Keratinocyte (primary cell): Measurements from ENCODE around the gene GPATCH4. TPM values are rescaled to one million over a fixed set of nuclear protein-coding genes. Genes with fewer than 3 reads are reported as not detected.

Source experiments
- DNase-seq: peaks from one replicate; pipeline ENCODE4 v3.0.0-alpha.2; 2011; ENCODE audit warnings: low read depth, missing footprints, low spot score
- FAIRE-seq: peaks from 2 replicates; lab custom pipeline; 2011; peaks lifted over from hg19 to GRCh38; lab: Jason Lieb, UNC
- H2AFZ ChIP-seq: 2 replicates; pipeline ENCODE4 v1.6.0; 2012; ENCODE audit warnings: low read length, control low read depth, inconsistent platforms; ENCODE audit not compliant: control insufficient read depth
- H3K27ac ChIP-seq: 2 replicates; pipeline ENCODE4 v1.5.1; 2011; ENCODE audit warnings: low read length; ENCODE audit not compliant: control insufficient read depth, insufficient read depth
- H3K27me3 ChIP-seq: 3 replicates; pipeline ENCODE4 v1.6.0; 2011; ENCODE audit warnings: low read length; ENCODE audit not compliant: control insufficient read depth, insufficient read depth; ENCODE audit errors: extremely low read depth
- H3K36me3 ChIP-seq, 2 experiments: 2 replicates in 1 of 2; 3 replicates in 1 of 2; pipeline ENCODE4 v1.5.1; 2011; ENCODE audit warnings: low read length in 2 of 2, mild to moderate bottlenecking in 1 of 2; ENCODE audit not compliant: control insufficient read depth in 2 of 2, insufficient read depth in 2 of 2; ENCODE audit errors: extremely low read depth in 1 of 2
- H3K4me1 ChIP-seq: 3 replicates; pipeline ENCODE4 v1.5.1; 2011; ENCODE audit warnings: low read length; ENCODE audit not compliant: control insufficient read depth, insufficient read depth; ENCODE audit errors: extremely low read depth
- H3K4me2 ChIP-seq: 3 replicates; pipeline ENCODE4 v1.6.0; 2011; ENCODE audit warnings: low read depth, low read length; ENCODE audit not compliant: control insufficient read depth, insufficient read depth; ENCODE audit errors: extremely low read depth
- H3K4me3 ChIP-seq, 3 experiments: fragments of 200-600 bp in 1 of 3; sonication (generic) in 1 of 3; 2 replicates in 2 of 3; 3 replicates in 1 of 3; pipeline ENCODE4 v1.5.1; 2011 to 2016; ENCODE audit warnings: low read length in 3 of 3, mild to moderate bottlenecking in 3 of 3, control low read depth in 2 of 3, inconsistent platforms in 1 of 3, low read depth in 1 of 3, mixed read lengths in 1 of 3, mixed run types in 1 of 3, moderate library complexity in 1 of 3; ENCODE audit not compliant: control insufficient read depth in 2 of 3, insufficient read depth in 2 of 3; ENCODE audit errors: extremely low read depth in 1 of 3
- H3K79me2 ChIP-seq: 2 replicates; pipeline ENCODE4 v1.6.0; 2012; ENCODE audit warnings: low read length; ENCODE audit not compliant: control insufficient read depth, insufficient read depth
- H3K9ac ChIP-seq: 3 replicates; pipeline ENCODE4 v1.6.0; 2011; ENCODE audit warnings: low read length; ENCODE audit not compliant: control insufficient read depth, insufficient read depth; ENCODE audit errors: extremely low read depth
- H3K9me1 ChIP-seq: 3 replicates; pipeline ENCODE4 v1.6.0; 2011; ENCODE audit warnings: low read length; ENCODE audit not compliant: control insufficient read depth, insufficient read depth; ENCODE audit errors: extremely low read depth
- H3K9me3 ChIP-seq: 2 replicates; pipeline ENCODE4 v1.5.1; 2012; ENCODE audit warnings: low read depth, low read length; ENCODE audit not compliant: control insufficient read depth
- H4K20me1 ChIP-seq: 3 replicates; pipeline ENCODE4 v1.6.0; 2011; ENCODE audit warnings: low read length; ENCODE audit not compliant: control insufficient read depth, insufficient read depth; ENCODE audit errors: extremely low read depth
- EZH2 ChIP-seq: IDR thresholded peaks from one replicate; pipeline ENCODE4 v1.6.1; 2012; ENCODE audit warnings: inconsistent platforms, mild to moderate bottlenecking, low read length, moderate library complexity
- dilution Hi-C: fragments of 300-500 bp; cut with MboI; formaldehyde crosslinking; loops from one replicate; pipeline ENCODE4 v1.7.0; 2020; ENCODE audit warnings: low sequenced_read_pairs; ENCODE audit not compliant: extremely low pct_ligation_motif_present
- polyA plus RNA-seq, 5 experiments: library from polyadenylated mRNA; depleted of rRNA in 3 of 5; stranded (reverse) in 3 of 5; stranded (forward) in 1 of 5; unstranded in 1 of 5; fragments of >200 nt; gene quantifications; 1 replicate in 1 of 5; 2 replicates in 3 of 5; 3 replicates in 1 of 5; pipeline versions ENCODE4 v1.2.1 to v1.2.3, GENCODE V29; 2011 to 2012; ENCODE audit warnings: missing spikeins in 2 of 5, low read depth in 1 of 5, low replicate concordance in 1 of 5
- TF ChIP-seq, protein P1 (sequence below), 3 experiments: IDR thresholded peaks in 1 of 3; conservative IDR thresholded peaks in 1 of 3; optimal IDR thresholded peaks in 1 of 3; 2 replicates in 2 of 3; 3 replicates in 1 of 3; pipeline versions ENCODE3 to v1.5.1; 2011; ENCODE audit warnings: low read length in 3 of 3, mild to moderate bottlenecking in 3 of 3, moderate library complexity in 2 of 3, control low read depth in 1 of 3, inconsistent platforms in 1 of 3; ENCODE audit not compliant: insufficient read depth in 2 of 3; ENCODE audit errors: extremely low read depth in 1 of 3

Gene GPATCH4
- polyA plus RNA-seq, 1 donor (not counting 4 experiments of a cell fraction or from before 2014, with no cell fraction given): 43.5 TPM

DNA sequence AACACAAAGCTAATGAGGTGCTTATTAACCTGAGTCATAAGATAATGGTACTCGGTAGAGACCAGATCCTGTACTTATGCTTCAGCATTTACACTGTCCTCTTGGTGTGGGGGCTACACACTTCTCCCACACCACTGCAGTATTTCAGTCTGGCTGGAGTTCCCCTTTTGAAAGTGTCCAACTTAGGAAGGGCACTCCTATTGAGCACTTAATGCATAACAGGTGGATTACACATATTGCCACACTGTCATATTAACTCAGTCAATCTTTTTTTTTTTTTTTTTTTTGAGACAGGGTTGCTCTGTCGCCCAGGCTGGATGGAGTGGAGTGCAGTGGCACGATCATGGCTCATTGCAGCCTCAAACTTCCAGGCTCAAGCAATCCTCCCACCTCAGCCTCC lies 1.5 kb downstream of the GPATCH4 start:
- Histone ChIP-seq H4K20me1 (no peaks in the 10 kb centered on the region), H3K27me3 (no peaks in the 10 kb centered on the region), H3K9ac (no peak overlapping the region), H3K9me1 (no peaks in the 10 kb centered on the region), H3K36me3 (peaks cover 32 to 34% of the 10 kb centered on the region in 2 experiments), H2AFZ (no peak overlapping the region), H3K9me3 (no peaks in the 10 kb centered on the region), H3K79me2 (peaks cover 25% of the 10 kb centered on the region), H3K4me1 (peaks cover 28% of the 10 kb centered on the region), H3K27ac (no peak overlapping the region), H3K4me3 (no peak overlapping the region), H3K4me2 (peak overlapping the region; percentile 97)
- dilution Hi-C loops: no loop called here
- TF ChIP-seq, protein P1, sequence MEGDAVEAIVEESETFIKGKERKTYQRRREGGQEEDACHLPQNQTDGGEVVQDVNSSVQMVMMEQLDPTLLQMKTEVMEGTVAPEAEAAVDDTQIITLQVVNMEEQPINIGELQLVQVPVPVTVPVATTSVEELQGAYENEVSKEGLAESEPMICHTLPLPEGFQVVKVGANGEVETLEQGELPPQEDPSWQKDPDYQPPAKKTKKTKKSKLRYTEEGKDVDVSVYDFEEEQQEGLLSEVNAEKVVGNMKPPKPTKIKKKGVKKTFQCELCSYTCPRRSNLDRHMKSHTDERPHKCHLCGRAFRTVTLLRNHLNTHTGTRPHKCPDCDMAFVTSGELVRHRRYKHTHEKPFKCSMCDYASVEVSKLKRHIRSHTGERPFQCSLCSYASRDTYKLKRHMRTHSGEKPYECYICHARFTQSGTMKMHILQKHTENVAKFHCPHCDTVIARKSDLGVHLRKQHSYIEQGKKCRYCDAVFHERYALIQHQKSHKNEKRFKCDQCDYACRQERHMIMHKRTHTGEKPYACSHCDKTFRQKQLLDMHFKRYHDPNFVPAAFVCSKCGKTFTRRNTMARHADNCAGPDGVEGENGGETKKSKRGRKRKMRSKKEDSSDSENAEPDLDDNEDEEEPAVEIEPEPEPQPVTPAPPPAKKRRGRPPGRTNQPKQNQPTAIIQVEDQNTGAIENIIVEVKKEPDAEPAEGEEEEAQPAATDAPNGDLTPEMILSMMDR (optimal IDR thresholded peaks at IDR 0.05 in 1 of 3, IDR thresholded peaks at IDR 0.05 in 1 of 3, conservative IDR thresholded peaks at IDR 0.05 in 1 of 3; ENCODE audit: extremely low read depth in 1 of 3, insufficient read depth in 2 of 3, low read length in 3 of 3): peak in 1 of 3 experiments; percentile 34
- TF ChIP-seq EZH2: no peak
- DNase-seq (no peak), FAIRE-seq (no peak)

DNA sequence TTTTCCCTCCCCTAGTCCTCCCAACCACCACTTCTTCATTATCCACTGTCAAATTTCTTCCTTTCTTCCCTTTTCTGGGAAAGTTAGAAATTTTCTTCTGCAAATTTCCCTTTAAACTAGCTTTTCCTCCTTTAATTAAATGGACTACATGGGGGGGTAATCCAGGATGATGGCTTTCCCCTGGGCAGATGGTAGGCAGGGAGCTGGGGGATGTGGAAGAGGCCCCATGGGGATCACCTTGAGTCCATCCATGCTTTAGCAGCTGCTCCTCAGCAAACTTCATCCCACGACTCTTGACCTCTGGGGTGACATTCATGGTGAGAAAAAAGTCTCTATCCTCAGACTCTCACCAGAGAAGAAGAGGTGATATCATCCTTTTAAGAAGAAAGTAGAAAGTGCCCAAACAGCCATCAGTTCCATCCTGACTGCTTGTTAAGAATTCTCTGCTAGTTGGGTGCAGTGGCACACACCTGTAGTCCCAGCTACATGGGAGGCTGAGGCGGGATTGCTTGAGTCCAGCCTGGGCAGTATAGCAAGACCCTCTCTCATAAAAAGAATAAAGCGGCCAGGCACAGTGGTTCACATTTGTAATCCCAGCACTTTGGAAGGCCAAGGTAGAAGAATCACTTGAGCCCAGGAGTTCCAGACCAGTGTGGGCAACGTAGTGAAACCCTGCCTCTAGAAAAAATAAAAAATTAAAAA lies 2.4 kb downstream of the GPATCH4 start:
- H4K20me1 ChIP-seq: no peaks in the 10 kb centered on the region
- DNase-seq (no peak), FAIRE-seq (no peak)
- H3K9me1 ChIP-seq: no peaks in the 10 kb centered on the region
- H3K4me2 ChIP-seq: no peak overlapping the region
- dilution Hi-C loops: no loop called here
- no peak for TF ChIP-seq EZH2
- TF ChIP-seq, protein P1 (optimal IDR thresholded peaks at IDR 0.05 in 1 of 3, IDR thresholded peaks at IDR 0.05 in 1 of 3, conservative IDR thresholded peaks at IDR 0.05 in 1 of 3; ENCODE audit: extremely low read depth in 1 of 3, insufficient read depth in 2 of 3, low read length in 3 of 3): no peak
- no peak overlapping the region for H3K27ac ChIP-seq
- H3K9me3 ChIP-seq: no peaks in the 10 kb centered on the region
- H3K4me3 ChIP-seq: no peak overlapping the region
- H3K4me1 ChIP-seq: peaks cover 28% of the 10 kb centered on the region
- peaks cover 33 to 39% of the 10 kb centered on the region in 2 experiments for H3K36me3 ChIP-seq
- peaks cover 25% of the 10 kb centered on the region for H3K79me2 ChIP-seq
- H2AFZ ChIP-seq: no peak overlapping the region
- no peak overlapping the region for H3K9ac ChIP-seq
- no peaks in the 10 kb centered on the region for H3K27me3 ChIP-seq
